ENCODE results near the gene ASS1. TPM values are rescaled to one million over a fixed set of nuclear protein-coding genes. Genes with fewer than 3 reads are reported as not detected.
"Not testable (repeated sequence)": the region's sequence is repeated elsewhere in the genome, so short reads cannot be mapped to it uniquely, and the experiment has no call there.

Gene ASS1
- total RNA-seq, 2 donors from 2014 or later: 380 to 511 TPM

GRCh38 chr9:130400870-130401269, 43.9 kb upstream of the ASS1 start:
- TF ChIP-seq CTCF (IDR thresholded peaks at IDR 0.05): no peak
- H3K27me3 ChIP-seq: no peaks in the 10 kb centered on the region

GRCh38 chr9:130401742-130402141, 43.0 kb upstream of the ASS1 start:
- H3K4me3 ChIP-seq; H3K27ac ChIP-seq; DNase-seq; H3K4me1 ChIP-seq; H3K27me3 ChIP-seq; intact Hi-C loops (cut with DNase I); H3K9ac ChIP-seq (ENCODE audit: low read depth in 2 of 2, low read length in 2 of 2); H3K36me3 ChIP-seq; H3K9me3 ChIP-seq: not testable (repeated sequence)

More at GRCh38 chr9:130400870-130401269, 43.9 kb upstream of the ASS1 start:
- Histone ChIP-seq H3K36me3 (no peaks in the 10 kb centered on the region), H3K9me3 (no peaks in the 10 kb centered on the region), H3K4me1 (no peaks in the 10 kb centered on the region), H3K4me3 (no peak overlapping the region), H3K27ac (no peak overlapping the region), H3K9ac (ENCODE audit: low read depth in 2 of 2, low read length in 2 of 2) (no peak overlapping the region)
- DNase-seq: no peak
- intact Hi-C loops (cut with DNase I): no loop called here

- Histone ChIP-seq H3K27me3 (no peaks in the 10 kb centered on the region), H3K4me1 (no peaks in the 10 kb centered on the region), H3K9me3 (no peaks in the 10 kb centered on the region), H3K9ac (ENCODE audit: low read depth in 2 of 2, low read length in 2 of 2) (no peak overlapping the region), H3K36me3 (no peaks in the 10 kb centered on the region), H3K4me3 (no peak overlapping the region), H3K27ac (no peak overlapping the region)
- no peak for TF ChIP-seq CTCF (IDR thresholded peaks at IDR 0.05)
- intact Hi-C loops (cut with DNase I): no loop called here
- DNase-seq: no peak
Observed at GRCh38 chr9:130402243-130402642, 42.5 kb upstream of the ASS1 start.

- no peak for TF ChIP-seq CTCF (IDR thresholded peaks at IDR 0.05)
- no peak overlapping the region for H3K9ac ChIP-seq (ENCODE audit: low read depth in 2 of 2, low read length in 2 of 2)
- H3K4me3 ChIP-seq: no peak overlapping the region
- no peak for DNase-seq
- intact Hi-C loops (cut with DNase I): no loop called here
- H3K27me3 ChIP-seq: no peaks in the 10 kb centered on the region
- H3K9me3 ChIP-seq: no peaks in the 10 kb centered on the region
- no peak overlapping the region for H3K27ac ChIP-seq
- no peaks in the 10 kb centered on the region for H3K36me3 ChIP-seq
- H3K4me1 ChIP-seq: no peaks in the 10 kb centered on the region
Observed at GRCh38 chr9:130402645-130403440, 41.9 kb upstream of the ASS1 start.

- no peaks in the 10 kb centered on the region for H3K27me3 ChIP-seq
- no peaks in the 10 kb centered on the region for H3K36me3 ChIP-seq
- H3K27ac ChIP-seq: no peak overlapping the region
- no peak for TF ChIP-seq CTCF (IDR thresholded peaks at IDR 0.05)
- no peak overlapping the region for H3K9ac ChIP-seq (ENCODE audit: low read depth in 2 of 2, low read length in 2 of 2)
- intact Hi-C loops (cut with DNase I): no loop called here
- DNase-seq: no peak
- no peak overlapping the region for H3K4me3 ChIP-seq
- no peaks in the 10 kb centered on the region for H3K4me1 ChIP-seq
- H3K9me3 ChIP-seq: no peaks in the 10 kb centered on the region
Observed at GRCh38 chr9:130405657-130406257, 39.0 kb upstream of the ASS1 start.

GRCh38 chr9:130406278-130406895, 38.4 kb upstream of the ASS1 start:
- H3K4me1 ChIP-seq: no peaks in the 10 kb centered on the region
- DNase-seq: no peak
- H3K36me3 ChIP-seq: no peaks in the 10 kb centered on the region
- TF ChIP-seq CTCF (IDR thresholded peaks at IDR 0.05): no peak
- no peaks in the 10 kb centered on the region for H3K9me3 ChIP-seq
- no peak overlapping the region for H3K9ac ChIP-seq (ENCODE audit: low read depth in 2 of 2, low read length in 2 of 2)
- intact Hi-C loops (cut with DNase I): no loop called here
- H3K27ac ChIP-seq: no peak overlapping the region
- H3K27me3 ChIP-seq: no peaks in the 10 kb centered on the region
- H3K4me3 ChIP-seq: no peak overlapping the region

All from colonic mucosa (tissue), 4 donors.